Fibroblast of skin of left biceps (primary cell): ENCODE measurements around the gene THEM5.

ENCODE experiments used
- DNase-seq, 2 experiments: peaks; one replicate each; pipeline ENCODE4 v3.0.0-alpha.2; 2013; ENCODE audit warnings: low read depth in 2 of 2

The THEM5 gene

GRCh38 chr1:151819976-151820623 lies 33.4 kb downstream of the THEM5 start:
- no peak for DNase-seq

- DNase-seq, result no peak
Observed at GRCh38 chr1:151819227-151819835, 34.2 kb downstream of the THEM5 start.

GRCh38 chr1:151817353-151817730 lies 36.2 kb downstream of the THEM5 start:
- DNase-seq, result no peak

GRCh38 chr1:151816548-151817352 lies 36.8 kb downstream of the THEM5 start:
- DNase-seq, result no peak

GRCh38 chr1:151815716-151816327 lies 37.7 kb downstream of the THEM5 start:
- DNase-seq, result no peak

- no peak for DNase-seq
Observed at GRCh38 chr1:151814971-151815545, 38.5 kb downstream of the THEM5 start.

DNA sequence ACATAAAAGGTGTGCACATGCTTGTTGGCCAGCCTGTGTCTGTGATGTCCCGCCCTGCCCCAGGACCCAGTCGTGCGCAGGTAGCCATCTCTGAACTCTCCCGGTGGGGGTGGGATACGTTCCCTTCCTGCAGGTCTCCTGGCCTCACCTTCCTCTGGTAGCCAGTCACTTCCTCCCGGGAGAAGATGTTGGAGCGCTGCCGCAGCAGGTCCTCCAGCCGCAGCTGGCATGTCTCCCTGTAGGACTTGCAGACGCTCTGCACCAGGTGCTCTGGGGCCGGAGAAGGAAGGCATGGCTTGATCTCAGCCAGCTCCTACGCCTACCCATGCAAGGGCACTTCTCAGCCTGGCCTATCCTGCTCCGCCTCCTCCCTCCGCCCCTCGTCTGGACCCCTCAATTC lies 39.1 kb downstream of the THEM5 start:
- DNase-seq, result no peak

DNA sequence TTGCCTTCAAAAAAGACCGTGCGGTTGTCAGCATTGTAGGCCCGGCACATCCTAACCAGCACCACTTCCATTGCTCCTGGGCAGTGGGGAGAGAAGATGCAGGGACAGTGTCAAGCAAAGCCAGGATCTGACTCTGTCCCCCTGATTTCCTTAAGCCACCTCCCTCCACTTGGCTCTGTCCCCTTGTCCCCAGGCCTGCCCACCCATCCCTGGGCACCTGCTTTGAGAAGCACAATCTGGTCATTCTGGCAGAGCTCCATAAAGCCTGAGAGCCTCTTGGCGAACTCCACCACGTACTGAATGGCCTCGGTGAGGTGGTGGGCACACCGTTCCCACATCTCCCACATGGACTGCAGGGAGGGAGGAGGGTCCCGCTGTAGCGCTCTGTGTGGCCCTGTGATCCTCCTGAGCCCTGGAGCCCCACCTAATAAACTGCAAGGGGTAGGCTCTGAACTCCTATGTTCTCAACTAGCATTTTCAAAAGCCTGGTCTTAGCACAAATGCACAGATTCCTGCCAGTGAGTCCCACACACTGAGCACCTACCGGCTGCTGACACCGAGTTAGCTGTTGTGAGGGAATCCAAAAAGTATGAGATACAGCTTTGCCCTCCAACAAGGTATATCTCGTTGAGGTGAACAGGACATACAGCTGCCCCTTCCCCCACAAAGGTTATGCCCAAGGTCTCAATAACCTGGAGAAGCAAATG lies 40.1 kb downstream of the THEM5 start:
- no peak for DNase-seq

DNA sequence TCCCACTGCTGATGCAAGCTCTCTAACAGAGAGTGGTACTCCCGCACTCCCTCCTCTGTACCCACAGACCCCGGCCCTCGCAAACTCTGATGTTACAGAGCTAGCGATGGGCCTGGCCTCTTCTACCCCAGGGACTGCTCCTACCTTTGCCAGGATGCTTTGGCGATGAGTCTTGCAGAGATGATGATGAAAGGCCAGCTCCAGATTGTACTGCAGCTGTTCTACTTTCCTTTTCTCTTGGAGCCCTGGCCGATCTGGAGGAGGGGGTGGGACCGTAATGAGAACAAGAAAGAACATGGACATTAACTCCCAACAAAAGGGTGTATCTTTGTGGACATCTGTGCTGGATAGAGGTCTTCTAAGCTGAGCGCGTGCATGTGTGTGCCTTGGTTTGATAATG lies 42.3 kb downstream of the THEM5 start:
- peak in 1 of 2 experiments; percentile 10 for DNase-seq

- DNase-seq, result no peak
Observed at GRCh38 chr1:151809985-151810556, 43.4 kb downstream of the THEM5 start.

DNA sequence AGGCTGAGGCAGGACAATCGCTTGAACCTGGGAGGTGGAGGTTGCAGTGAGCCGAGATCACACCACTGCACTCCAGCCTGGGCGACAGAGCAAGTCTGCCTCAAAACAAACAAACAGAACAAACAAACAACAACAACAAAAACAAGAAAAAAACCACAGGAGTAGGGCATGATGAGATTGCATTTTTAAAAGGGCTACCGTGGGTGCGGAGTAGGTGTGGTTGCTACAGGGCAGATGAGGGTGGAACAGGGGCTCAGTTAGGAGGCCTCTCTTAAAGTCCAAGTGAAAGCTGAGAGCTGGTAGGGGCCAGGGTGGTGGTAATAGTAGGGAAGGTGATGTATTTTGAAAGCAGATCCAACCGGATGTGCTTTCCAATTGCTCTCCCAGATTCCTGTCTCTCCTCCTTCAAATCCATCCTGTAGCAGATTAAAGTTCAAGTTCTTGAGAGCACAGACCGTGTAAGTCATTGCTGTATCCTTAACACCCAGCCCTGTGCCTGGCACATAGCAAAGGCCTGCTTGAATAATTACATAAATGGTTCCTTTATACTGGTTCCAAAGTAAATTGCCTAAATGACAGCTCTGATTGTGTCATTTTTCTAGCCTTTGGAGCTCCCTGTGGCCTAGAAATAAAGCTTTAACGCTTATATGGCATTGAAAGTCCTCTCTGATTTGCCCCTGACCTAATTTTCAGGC lies 44.1 kb downstream of the THEM5 start:
- no peak for DNase-seq

GRCh38 chr1:151807766-151808165 lies 45.7 kb downstream of the THEM5 start:
- no peak for DNase-seq

DNA sequence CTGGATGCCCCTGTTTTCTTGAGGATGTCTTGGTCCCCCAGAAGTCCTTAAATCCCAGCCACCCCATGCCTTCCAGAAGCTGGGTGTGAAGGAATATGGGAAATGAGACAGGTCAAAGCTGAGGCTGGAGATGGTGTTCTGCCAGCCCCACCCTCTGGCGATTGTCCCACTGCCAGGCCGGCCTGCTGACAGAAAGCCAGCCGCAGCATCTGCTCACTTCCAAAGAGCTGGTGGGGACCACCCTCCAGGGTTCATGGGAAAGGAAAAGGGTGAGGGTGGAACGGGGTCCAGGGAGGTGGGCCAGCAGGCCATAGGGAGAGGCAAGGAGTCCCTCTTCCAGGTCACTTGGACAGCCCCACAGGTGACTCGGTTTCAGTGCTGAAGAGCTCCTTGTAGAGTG lies 46.4 kb downstream of the THEM5 start:
- DNase-seq, result no peak

- DNase-seq, result no peak
Observed at GRCh38 chr1:151806170-151806569, 47.3 kb downstream of the THEM5 start.

- DNase-seq, result no peak
Observed at GRCh38 chr1:151805066-151805820, 48.3 kb downstream of the THEM5 start, which contains the start of gene LINGO4. LINGO4 (minus strand) TSS chr1:151805419; CDS start chr1:151802704, 2,715 bp downstream.

DNA sequence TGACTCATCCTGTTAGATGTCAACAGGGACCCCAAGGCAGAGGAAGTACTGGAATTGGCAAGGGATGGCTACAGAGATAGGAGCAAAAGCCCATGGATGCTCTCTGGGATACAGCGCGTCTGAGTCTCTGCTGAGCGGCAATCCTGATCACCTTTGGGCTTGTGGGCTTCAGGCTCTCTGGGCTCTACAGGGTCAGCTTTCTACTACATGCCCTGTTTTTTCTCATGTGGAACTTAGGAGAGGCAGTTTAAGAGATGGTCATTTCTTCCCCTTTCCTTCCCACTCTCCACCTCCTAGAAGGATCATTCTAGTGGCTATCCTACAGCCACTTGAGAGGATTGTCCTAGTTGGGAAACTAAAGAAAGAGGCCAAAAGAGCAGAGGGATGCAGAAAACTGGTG lies 49.6 kb downstream of the THEM5 start:
- DNase-seq, result no peak

DNA sequence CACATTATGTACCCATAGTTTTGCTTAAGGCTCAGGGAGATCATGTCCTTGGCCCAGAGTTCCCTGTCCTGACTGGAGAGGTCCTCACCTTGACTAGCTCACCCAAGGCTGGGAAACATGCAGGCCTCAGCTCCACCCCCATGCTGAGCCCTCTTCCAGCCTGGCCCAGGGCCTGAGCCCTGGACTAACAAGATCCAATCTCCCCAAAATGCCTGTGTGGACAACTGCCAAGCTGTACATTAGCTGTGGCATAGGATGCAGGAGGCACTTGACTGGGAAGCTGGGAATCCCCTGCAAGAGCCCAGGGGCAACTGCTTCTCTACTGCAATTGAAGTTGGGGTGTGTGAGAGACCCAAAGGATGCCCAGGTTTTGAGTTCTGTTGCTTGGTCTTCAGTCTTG lies 50.3 kb downstream of the THEM5 start:
- DNase-seq, result no peak

- DNase-seq, result no peak
Observed at GRCh38 chr1:151802372-151802771, 51.1 kb downstream of the THEM5 start.

DNA sequence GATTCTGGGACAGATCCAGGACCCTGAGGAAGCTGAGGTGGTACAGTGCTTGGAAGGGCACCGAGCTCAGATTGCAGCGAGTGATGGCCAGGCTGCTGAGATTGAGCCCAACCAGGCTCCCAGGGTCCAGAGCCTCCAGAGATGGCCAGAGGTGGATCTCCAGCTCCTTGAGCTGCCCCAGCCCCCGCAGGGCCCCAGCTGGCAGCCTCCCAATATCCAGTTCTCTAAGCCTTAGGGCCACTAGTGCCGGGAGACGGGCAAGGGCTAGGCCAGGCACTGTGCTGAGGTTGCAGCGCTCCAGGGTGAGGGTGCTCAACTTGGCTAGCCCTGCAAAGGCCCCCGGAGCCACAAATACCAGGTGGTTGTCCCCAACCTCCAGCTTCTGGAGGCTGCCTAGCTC lies 51.7 kb downstream of the THEM5 start:
- no peak for DNase-seq

DNA sequence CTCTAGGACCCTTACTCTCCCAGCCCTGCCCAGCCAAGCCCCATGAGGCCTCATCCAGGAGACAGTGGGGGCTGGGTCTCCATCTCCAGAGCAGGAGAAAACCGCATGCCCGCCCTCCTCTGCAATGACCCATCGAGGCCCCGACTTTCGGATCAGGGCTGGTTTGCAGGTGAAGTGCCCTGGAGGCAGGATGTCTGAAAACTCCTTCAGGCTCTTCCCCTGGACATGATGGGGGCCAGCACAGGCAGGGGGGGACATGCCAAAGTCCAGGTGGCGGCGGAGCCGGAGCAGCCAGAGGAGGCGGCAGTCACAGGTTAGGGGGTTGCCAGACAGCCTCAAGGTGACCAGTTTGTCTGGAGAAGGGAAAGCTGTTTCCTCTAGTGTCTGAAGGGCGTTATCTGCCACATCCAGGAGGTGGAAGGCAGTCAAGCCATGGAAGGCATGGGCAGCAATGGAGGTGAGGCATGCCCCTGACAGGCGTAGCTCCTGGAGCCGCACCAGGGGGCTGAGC lies 52.1 kb downstream of the THEM5 start:
- no peak for DNase-seq
